Measurements from ENCODE around the gene TBC1D9B. TPM values are rescaled to one million over a fixed set of nuclear protein-coding genes. Genes with fewer than 3 reads are reported as not detected.

Gene TBC1D9B
- total RNA-seq, 1 donor from 2014 or later: 94.0 TPM

GRCh38 chr5:179816796-179817469 is 90.8 kb downstream of the TBC1D9B start:
- Histone ChIP-seq H3K4me3 (peak overlapping the region; percentile 60), H3K27me3 (ENCODE audit: low read depth) (no peaks in the 10 kb centered on the region), H3K4me1 (peaks cover 41% of the 10 kb centered on the region), H3K9me3 (no peaks in the 10 kb centered on the region), H3K27ac (peak overlapping the region; percentile 3), H3K36me3 (peaks cover 13% of the 10 kb centered on the region)
- ATAC-seq (no peak), DNase-seq (peak; percentile 60)
- TF ChIP-seq CTCF (IDR thresholded peaks at IDR 0.05): no peak
- intact Hi-C loops (cut with DNase I): no loop called here

- H3K4me3 ChIP-seq: peak overlapping the region; percentile 60
- peaks cover 40% of the 10 kb centered on the region for H3K4me1 ChIP-seq
- TF ChIP-seq CTCF (IDR thresholded peaks at IDR 0.05): no peak
- ATAC-seq: no peak
- peaks cover 13% of the 10 kb centered on the region for H3K36me3 ChIP-seq
- no peaks in the 10 kb centered on the region for H3K9me3 ChIP-seq
- no peak overlapping the region for H3K27ac ChIP-seq
- intact Hi-C loops (cut with DNase I): no loop called here
- peak; percentile 46 for DNase-seq
- no peaks in the 10 kb centered on the region for H3K27me3 ChIP-seq (ENCODE audit: low read depth)
Observed at GRCh38 chr5:179816401-179816795, 91.3 kb downstream of the TBC1D9B start.

- no peak overlapping the region for H3K27ac ChIP-seq
- H3K9me3 ChIP-seq: no peaks in the 10 kb centered on the region
- H3K4me1 ChIP-seq: peaks cover 40% of the 10 kb centered on the region
- H3K27me3 ChIP-seq (ENCODE audit: low read depth): no peaks in the 10 kb centered on the region
- ATAC-seq (no peak), DNase-seq (no peak)
- H3K36me3 ChIP-seq: peaks cover 13% of the 10 kb centered on the region
- no peak overlapping the region for H3K4me3 ChIP-seq
- no peak for TF ChIP-seq CTCF (IDR thresholded peaks at IDR 0.05)
- intact Hi-C loops (cut with DNase I): no loop called here
Observed at GRCh38 chr5:179815491-179816249, 92.0 kb downstream of the TBC1D9B start.

GRCh38 chr5:179814090-179814489 is 93.6 kb downstream of the TBC1D9B start:
- Histone ChIP-seq H3K4me1 (peaks cover 27% of the 10 kb centered on the region), H3K9me3 (no peaks in the 10 kb centered on the region), H3K36me3 (peaks cover 13% of the 10 kb centered on the region), H3K4me3 (no peak overlapping the region), H3K27ac (no peak overlapping the region), H3K27me3 (ENCODE audit: low read depth) (no peaks in the 10 kb centered on the region)
- DNase-seq (no peak), ATAC-seq (no peak)
- no peak for TF ChIP-seq CTCF (IDR thresholded peaks at IDR 0.05)
- intact Hi-C loops (cut with DNase I): no loop called here

GRCh38 chr5:179812997-179813607 is 94.6 kb downstream of the TBC1D9B start:
- no peak overlapping the region for H3K27ac ChIP-seq
- intact Hi-C loops (cut with DNase I): no loop called here
- peaks cover 21% of the 10 kb centered on the region for H3K4me1 ChIP-seq
- peaks cover 13% of the 10 kb centered on the region for H3K36me3 ChIP-seq
- ATAC-seq (no peak), DNase-seq (no peak)
- H3K27me3 ChIP-seq (ENCODE audit: low read depth): no peaks in the 10 kb centered on the region
- no peaks in the 10 kb centered on the region for H3K9me3 ChIP-seq
- H3K4me3 ChIP-seq: no peak overlapping the region
- no peak for TF ChIP-seq CTCF (IDR thresholded peaks at IDR 0.05)

All from lower lobe of right lung (tissue), 2 donors.